B cell (primary cell): Measurements from ENCODE around the gene CD28.

ENCODE experiments used
- CTCF ChIP-seq: fragments of 200-600 bp; IDR thresholded peaks from one replicate; pipeline ENCODE4 v1.8.0; 2022; ENCODE audit warnings: antibody characterized with exemption, mild to moderate bottlenecking
- EZH2 ChIP-seq: IDR thresholded peaks from 2 replicates; pipeline ENCODE4 v1.6.1; 2012; ENCODE audit warnings: borderline replicate concordance, low read depth, mild to moderate bottlenecking, moderate library complexity, low read length; ENCODE audit not compliant: insufficient read depth, poor library complexity, severe bottlenecking

- TF ChIP-seq EZH2 (no peak), CTCF (no peak)
Measured at GRCh38 chr2:203772456-203773165, 66.2 kb downstream of the CD28 start.
